CD4-positive, alpha-beta T cell treated with Interferon gamma for 1 hour (primary cell): Measurements from ENCODE around the gene STAT3.

ENCODE experiments used
- DNase-seq: peaks from one replicate; pipeline ENCODE4 v3.0.0-alpha.2; 2020

STAT3 gene

GRCh38 chr17:42289611-42290181 lies 98.5 kb downstream of the STAT3 start:
- DNase-seq, result no peak

- DNase-seq, result peak; percentile 46
Measured at GRCh38 chr17:42288803-42289610, 99.2 kb downstream of the STAT3 start.

- DNase-seq, result peak; percentile 82
Measured at GRCh38 chr17:42287977-42288802, 100.1 kb downstream of the STAT3 start, which contains the start of gene STAT5A. STAT5A (plus strand) TSS chr17:42288498; CDS start chr17:42289412, 914 bp downstream.

- DNase-seq, result peak; percentile 40
Measured at GRCh38 chr17:42287305-42287976, 100.8 kb downstream of the STAT3 start.

- DNase-seq, result no peak
Measured at GRCh38 chr17:42286411-42287221, 101.6 kb downstream of the STAT3 start.

GRCh38 chr17:42285346-42286050 lies 102.7 kb downstream of the STAT3 start:
- DNase-seq, result no peak

GRCh38 chr17:42284566-42284965 lies 103.7 kb downstream of the STAT3 start:
- DNase-seq, result no peak

GRCh38 chr17:42284024-42284369 lies 104.2 kb downstream of the STAT3 start:
- no peak for DNase-seq

GRCh38 chr17:42283241-42284023 lies 104.8 kb downstream of the STAT3 start:
- no peak for DNase-seq

- no peak for DNase-seq
Measured at GRCh38 chr17:42282478-42283080, 105.7 kb downstream of the STAT3 start.

- no peak for DNase-seq
Measured at GRCh38 chr17:42281571-42282096, 106.6 kb downstream of the STAT3 start.

GRCh38 chr17:42279776-42280630 lies 108.2 kb downstream of the STAT3 start:
- DNase-seq, result no peak

- no peak for DNase-seq
Measured at GRCh38 chr17:42277342-42277712, 110.9 kb downstream of the STAT3 start.

- peak; percentile 44 for DNase-seq
Measured at GRCh38 chr17:42276609-42277341, 111.5 kb downstream of the STAT3 start.

- peak; percentile 67 for DNase-seq
Measured at GRCh38 chr17:42276359-42276608, 112.0 kb downstream of the STAT3 start, which contains the start of gene STAT5B. STAT5B (minus strand) TSS chr17:42276391; CDS start chr17:42232127, 44,264 bp downstream.

- DNase-seq, result peak; percentile 9
Measured at GRCh38 chr17:42275527-42276358, 112.5 kb downstream of the STAT3 start.

GRCh38 chr17:42274812-42275526 lies 113.3 kb downstream of the STAT3 start:
- DNase-seq, result no peak
